ENCODE data around the gene SPTBN1.

The SPTBN1 gene

DNA sequence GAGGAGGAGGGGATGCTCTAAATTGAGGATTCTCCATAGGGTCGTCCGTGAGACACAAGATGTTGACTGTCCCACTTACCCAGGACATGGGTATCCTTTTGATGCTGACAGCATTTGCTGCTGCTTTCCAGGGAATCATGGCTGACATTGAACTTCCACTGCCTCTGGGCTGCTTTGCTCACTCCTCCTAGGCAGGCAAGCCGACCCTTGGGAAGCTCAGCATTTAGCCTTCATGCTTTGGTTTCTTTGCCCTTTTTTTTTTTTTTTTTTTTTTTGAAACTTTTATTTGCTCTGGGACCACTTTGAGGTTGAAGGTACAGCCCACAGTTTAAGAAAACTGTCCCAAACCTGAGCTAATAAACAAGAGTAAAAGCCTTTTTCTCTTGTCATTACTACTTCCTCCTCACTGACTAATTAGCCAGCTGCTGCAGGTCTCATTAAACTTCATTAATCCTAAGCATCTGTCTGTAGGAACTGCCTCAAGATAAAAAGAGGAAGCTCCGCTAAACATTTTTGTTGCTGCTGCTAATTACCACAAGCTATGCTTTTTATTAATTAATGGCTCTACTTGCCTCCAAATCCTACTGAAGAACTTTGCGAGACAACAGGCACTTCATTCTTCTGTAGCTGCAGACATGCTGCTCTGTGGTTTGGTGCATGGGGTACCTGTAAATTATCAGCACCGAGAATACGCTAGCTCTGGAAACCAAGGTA, 125.4 kb downstream of the SPTBN1 start:
- intact Hi-C loops (cut with DNase I) = no loop called here
- no peak for DNase-seq

DNA sequence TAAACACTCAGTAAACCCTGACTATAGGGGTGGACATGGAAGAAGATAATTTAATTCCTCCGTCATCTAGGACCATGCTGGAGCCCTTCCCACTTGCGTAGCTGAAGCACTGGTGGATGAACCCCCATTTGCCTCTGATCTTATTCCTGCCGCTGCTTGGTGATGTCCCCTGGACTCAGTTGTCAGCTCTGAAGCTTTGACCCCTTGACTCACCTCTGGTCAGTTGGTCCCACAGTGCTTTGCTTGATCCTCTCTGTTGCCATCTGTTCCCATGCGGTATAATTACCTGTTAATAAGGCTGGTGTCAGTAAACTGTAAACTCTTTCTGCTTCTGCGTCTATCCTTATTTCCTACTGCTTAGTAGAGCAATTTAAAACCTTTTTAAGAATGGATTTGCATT, 126.9 kb downstream of the SPTBN1 start:
- intact Hi-C loops (cut with DNase I) = no loop called here
- no peak for DNase-seq

DNA sequence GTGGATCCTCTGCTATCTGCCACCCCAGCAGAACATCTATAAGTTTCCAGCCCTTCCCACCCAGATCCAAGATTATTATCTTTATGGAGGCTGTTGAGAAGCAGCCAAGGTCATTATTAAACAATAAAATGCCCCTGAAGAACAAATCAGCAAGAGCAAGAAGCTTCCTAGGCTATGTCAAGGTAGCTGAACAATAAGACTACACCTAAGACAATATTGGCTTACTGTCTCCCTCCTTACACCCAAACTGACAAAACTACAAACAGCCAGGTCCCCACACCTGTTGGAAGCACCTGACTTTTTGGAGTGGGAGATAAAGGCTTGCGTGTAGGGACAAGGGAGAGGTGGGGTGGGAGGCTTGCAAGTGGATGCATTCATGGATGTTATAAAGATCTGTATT, 128.5 kb downstream of the SPTBN1 start:
- intact Hi-C loops (cut with DNase I) = no loop called here
- no peak for DNase-seq

DNA sequence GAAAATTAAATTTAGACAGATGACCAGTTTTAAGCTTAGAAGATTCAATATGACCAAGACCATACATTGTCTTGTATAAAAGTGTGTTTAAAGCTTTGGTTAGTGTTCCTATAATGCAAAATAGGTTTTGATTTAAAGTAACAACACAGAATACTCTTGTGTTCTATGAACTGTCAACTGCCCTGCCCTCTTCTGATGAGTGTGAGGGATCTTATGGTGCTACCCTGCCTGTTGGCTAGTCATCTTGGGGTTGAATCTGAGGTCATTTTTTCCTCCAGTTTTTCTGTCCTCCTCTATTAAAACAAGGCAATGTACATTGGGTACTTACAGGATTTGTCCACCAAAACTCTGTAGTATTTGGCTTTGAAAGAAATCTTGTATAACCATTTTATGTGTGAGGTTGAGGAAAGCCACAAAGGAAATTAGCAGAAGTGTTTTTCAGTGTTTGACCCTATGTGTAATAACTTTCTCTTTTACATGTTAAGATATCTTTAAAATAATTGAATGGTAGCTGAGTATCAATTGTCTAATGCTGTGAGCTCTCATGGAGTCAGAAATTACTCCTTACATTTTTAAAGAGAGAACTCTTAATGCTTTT, 129.1 kb downstream of the SPTBN1 start:
- no peak for DNase-seq
- intact Hi-C loops (cut with DNase I) = no loop called here

DNA sequence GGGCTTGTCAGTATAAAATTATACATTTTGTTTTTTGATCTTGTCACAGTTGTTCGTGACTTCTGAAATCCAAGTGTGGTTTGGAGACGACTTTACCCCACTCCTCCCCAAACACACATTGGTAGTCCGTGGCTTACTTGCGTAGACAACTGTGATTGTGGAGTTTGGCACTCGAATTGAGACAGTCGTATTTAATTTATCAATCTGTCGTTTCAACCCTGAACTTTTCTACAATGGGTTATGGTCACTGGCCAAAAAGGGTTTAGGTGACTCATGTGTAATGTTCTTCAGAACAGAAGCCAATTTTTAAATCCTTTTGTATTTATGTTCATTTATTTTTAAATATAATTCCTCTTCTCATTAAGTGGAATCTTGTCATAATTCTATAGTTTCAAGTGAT, 129.9 kb downstream of the SPTBN1 start:
- intact Hi-C loops (cut with DNase I) = no loop called here
- DNase-seq = no peak

DNA sequence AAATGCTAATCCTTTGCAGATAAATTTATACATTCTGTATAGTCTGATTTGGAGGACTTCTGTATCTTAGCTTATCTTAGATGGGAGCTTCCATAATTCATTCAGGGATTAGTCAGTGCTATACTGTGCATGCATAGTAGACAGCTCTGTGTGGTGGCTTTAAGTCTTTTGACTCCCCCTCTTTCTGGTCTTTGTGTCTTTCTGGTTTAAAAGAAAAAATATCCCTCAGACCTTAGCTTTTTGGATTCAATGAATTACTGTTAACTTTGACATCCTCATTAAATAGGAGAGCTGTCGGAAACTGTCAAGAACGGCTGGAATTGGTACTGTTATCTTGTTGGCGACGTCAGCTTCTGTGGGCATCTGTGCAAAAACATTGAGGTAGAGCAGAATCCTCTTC, 130.4 kb downstream of the SPTBN1 start:
- intact Hi-C loops (cut with DNase I) = no loop called here

DNA sequence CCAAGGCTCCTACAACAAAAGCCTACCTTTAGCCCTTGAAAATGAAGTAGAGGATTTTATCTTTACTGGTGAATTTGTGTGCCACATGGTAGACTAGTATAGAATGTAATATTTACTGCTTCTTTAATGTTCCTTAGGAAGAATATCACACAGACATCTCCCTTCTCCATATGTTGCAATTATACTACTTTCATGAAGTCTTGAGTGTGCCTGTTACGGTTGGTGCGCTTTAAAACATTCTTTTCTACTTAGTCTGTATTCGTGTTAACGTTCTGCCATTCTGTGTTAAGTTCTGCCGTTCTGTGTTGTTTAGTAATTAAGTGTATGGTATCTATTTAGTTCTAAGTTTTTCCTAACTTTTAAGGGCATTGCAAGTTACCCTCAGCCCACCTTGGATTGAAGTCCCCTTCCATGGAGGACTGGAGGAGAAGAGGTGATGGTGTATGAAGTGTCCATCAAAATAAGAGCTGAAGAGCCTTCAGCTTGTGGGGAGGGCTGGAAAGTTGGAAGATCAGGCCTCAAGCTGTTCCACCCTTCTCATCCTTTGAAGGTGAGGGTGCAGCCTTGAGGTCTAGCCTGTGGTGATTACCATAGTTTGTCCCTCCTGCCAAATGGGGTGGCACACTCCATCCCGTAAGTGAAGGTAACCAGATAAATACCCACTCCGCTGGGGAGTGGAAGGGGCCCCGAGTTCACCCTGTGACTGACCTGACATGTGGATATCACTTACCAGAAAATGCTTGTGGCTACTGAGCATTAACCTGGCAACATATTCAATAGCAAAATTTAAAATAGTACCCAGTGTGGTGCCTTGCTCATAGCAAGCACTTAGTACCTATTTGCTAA, 131.3 kb downstream of the SPTBN1 start:
- no peak for DNase-seq
- intact Hi-C loops (cut with DNase I) = no loop called here

More for the DNA sequence above, 130.4 kb downstream of the SPTBN1 start:
- no peak for DNase-seq

DNA sequence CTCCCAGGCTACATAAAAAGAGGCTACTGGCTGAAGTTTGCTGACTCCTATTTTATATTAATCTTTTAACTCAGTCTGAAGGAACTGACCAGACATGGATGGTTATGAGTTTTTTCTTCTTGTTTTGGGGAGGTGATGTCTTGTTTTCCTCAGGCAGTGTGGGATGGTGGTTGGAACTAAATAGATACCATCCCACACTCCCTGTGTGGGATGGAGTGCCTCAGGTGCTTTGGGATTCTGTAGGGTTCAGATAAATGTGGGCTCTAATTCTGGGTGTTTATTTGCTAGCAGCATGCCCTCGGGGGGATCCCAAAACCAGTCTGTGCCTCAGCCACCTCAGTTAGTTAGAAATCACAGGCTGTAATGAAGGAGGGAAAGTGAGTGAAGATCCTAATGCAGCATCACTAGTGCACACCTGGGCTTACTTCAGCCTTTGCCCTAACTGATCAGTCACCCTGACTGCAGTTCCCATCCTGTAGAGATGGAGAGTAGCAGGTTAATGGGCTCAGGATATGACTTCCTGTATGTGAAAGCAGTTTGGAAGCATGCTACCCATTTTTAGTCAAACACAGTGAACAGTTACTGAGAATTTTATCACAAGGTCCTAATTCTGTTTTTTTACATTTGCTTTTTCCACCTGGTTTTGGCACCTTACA, 132.2 kb downstream of the SPTBN1 start:
- DNase-seq = no peak
- intact Hi-C loops (cut with DNase I) = no loop called here

DNA sequence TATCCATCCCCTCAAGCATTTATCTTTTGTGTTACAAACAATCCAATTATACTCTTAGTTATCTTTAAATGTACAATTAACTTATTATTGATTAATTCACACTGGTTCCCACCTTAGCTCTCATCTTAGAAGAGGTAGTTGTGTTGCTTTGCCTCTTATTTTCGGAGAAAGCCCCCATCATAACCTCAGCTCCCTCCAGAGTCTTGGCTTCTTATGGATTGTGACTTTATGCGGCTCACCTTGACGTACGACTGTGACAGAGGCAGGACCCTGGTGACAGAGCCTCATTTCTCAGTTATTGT, 132.9 kb downstream of the SPTBN1 start:
- no peak for DNase-seq
- intact Hi-C loops (cut with DNase I) = no loop called here

DNA sequence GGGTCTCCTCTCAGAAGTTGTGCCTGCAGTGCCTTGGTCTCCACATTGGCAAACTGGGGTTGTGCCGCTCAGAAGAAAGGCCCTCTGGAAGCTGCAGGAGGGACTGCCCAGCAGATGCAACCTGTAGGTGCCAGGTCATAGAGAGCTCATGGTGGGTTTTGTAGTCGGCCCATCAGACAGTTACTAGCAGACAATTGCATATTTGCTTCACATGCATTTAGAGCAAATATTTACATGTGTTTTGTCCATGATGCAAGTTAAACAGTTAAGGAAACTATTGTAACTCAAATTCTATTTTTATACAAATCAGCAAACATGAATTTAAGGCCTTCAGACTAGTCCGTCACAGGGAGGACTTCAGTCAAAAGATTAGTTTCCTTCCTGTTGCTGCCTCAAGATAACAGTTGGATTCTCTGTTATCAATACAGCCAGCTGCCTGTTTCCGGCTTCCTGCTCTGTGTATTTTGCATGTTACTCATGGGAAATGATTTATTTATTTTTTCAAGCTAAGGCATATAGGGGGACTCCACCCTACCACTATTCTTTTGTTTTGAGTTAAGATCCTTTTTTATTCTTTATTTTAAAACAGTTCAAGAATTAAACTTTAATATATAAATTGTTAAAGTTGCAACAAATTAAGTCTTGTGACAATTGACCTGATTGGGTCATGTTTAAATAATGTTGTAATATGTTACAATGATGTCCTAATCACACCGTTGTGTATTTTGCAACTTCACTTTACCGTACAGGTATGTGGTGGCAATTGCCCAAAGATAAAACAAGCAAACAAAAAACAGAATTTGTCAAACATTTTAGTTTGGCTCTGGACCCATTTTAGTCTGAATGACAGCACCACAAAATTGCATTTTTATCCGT, 133.5 kb downstream of the SPTBN1 start:
- intact Hi-C loops (cut with DNase I) = no loop called here
- DNase-seq = no peak

DNA sequence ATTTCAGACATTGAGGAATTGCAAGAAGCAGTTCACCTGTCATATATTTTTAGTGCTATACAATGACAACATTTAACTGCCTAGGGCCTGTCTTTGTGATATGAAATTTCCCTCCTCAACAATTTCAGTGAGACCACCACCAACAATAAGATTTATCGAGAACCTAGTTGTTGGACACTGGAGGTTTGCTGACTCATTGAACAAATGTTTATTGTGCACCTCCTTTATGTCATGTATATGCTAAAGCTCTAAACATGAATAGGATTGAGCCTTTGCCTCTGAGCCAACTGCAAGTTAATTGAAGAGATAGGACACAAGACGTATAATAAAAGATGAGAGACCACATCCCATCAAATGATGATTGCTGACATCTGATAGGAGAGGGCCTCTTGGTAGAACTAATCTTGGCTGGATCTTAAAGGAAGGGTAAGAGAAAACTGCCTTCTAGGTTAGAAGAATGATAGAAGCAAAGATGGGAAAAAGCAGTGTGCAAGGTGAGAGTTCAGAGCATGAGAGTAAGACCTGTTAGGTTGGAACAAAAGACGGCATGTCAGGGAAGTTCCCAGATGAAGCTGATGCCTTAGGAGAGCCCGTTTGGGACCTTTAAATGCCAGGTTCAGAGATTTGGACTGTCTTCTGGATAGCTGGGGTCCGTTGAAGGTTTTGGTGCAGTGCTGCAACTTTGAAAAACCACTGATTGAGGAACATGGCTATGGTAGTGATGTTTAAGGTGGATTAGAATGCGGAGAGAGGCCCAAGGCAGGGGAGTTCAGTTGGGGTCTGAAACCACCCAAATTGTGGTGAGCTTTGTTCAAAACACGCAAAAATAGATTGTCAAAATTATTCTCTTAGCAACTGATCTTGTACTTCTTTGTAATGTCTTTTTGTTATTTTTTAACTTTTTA, 134.3 kb downstream of the SPTBN1 start:
- DNase-seq = no peak
- intact Hi-C loops (cut with DNase I) = no loop called here

DNA sequence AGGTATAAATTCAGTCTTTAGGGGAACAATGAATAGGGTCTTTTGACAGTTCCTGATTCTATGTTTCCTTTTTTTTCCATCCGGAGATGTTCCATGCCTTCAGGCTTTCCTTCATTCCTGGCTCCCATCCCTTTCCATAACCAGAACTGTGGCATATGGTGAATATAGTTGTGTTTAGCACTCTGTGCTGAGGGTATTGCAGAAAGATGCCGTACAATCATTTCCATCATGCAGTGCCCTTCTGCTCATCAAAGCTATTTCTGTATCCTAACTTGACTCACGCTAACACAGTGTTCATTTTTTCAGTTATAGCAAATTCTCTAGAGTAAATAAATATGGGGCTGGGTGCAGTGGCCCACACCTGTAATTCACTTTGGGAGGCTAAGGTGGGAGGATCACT, 135.4 kb downstream of the SPTBN1 start:
- intact Hi-C loops (cut with DNase I) = no loop called here
- no peak for DNase-seq

DNA sequence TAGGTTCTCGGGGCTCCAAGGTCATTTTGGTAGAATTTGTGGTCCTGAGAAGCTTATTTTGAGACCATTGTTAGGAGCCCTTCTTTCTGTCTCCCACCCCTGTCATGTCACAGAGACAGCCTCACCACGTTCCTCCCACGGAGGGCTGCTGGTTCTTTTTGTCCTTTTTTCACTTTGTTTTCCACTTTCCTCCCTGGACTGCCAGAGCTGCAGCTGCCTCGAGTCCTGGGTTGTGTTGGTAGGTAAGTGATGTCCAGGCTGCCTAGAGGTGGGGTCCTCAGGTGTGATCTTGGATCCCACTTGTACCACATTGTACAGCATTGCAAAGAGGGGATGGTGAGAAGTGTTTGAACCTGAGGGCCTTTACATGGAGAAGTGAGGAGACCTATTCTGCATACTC, 137.1 kb downstream of the SPTBN1 start:
- DNase-seq = no peak
- intact Hi-C loops (cut with DNase I) = no loop called here

DNA sequence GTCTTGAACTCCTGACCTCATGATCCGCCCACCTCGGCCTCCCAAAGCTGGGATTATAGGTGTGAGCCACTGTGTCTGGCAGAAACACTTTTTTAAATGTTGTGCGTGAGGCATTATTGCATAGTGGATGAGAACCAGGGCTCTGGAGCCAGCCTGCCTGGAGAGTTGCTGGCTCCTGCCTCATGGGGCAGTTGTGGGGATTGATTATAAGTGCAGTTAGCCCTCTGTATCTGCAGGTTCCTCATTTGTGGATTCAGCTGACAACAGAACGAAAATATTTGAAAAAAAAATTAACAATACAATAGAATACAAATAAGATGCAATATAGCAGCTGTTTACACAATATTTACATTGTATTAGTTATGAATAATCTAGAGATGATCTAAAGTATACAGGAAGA, 137.9 kb downstream of the SPTBN1 start:
- intact Hi-C loops (cut with DNase I) = no loop called here
- no peak for DNase-seq

DNA sequence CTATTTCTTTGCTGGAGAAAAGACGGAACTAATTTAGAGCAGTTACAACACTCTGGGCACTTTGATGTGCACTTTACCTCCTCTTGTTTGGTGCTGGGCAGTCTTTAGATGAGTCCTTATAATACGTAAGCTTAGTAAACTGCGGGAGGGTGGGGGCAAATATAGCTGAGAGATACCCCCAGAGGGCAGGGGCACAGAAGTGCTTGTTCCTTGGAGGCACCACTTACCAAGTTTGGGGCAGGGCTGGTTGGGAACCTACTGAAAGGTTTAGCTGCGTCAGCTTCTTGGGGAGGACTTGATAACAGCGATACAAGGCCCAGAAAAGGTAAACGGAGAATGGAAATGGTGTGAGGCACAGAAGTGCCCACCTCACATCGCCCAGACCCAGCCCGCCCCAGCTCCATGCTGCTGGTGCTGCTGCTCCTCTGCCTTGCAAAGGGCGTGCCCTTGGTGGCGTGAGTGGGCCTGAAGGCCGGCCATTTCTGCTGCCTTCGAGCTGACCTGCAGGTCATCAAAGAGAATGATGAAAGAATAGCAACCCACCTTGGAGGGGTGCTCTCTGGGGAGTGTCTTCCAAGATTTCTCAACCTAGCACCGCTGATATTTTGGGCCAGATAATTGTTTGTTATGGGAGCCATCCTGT, 139.2 kb downstream of the SPTBN1 start:
- intact Hi-C loops (cut with DNase I) = no loop called here
- DNase-seq = no peak

DNA sequence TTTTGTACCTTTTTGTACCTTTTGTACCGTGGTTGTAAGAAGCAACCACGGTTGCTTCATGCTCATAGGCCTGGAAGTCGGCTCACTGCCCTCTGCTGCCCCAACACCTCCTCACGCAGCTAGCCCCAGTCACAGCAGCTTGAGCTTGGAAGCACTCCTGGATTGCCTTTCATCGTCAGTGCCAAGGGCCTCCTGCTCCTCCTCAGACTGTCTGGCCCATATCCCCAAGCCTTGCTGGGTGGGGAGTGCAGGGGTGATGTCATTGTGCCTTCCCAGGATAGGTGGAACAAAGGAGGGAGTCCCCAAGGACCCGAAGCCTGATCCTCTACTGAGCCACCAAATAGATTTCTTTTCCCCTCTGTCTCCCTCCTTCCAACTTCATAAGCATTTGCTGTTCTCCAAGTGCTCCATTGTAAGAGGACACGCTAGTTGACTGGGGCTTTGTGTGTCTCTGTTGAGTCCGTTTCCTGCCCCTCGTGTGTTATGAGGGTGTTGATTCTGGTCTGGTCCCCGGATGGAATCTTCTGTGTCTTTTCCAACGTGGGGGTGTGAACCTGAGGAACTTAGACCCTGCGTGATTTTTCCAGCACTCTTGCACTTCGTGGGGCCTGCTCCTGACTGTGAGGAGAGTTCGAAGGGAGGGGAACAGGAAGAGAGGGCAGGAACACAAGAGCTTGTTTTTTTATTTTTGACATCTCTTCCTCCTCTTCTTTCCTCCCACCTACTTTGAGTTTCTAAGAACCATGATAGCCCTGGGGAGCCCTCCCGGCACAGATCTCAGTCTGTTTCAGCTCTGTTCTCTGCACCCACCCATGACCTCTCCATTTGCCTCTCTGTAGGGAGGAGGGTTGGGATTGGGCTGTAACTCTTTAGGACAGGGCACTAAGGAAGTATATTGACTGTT, 140.1 kb downstream of the SPTBN1 start:
- intact Hi-C loops (cut with DNase I) = no loop called here

DNA sequence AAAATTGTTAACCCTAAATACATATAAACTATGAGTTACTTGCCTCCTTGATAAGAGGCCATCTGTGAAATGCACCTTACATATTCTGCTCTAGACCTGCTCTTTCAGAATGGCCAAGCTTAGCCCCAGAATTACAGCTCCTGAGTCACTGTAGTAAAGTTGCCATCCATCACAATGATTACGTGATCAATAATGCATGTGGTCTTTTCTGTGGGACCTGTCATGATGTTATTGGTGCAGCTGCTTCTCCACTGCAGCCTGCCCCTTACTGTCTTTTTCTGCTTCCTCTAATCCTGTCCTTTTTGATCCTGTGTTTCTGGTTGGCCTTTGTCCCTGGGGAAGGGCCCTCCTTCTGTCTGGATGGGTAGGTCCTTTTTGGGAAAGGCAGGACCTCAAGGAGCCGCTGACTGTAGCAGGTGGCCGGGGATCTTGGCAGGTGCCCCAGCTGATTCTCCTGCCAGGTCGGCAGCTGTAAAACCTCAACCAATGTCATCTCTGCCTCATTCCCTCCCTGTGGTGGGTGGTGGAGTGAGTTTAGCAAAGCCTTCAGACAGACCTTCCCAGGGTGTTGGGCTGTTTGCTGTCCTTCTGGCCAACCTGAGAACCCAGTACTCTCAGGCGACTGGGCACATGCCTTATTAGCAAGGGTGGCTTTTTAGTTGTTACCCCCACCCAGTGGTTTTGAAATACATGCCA, 141.2 kb downstream of the SPTBN1 start:
- intact Hi-C loops (cut with DNase I) = no loop called here
- DNase-seq = no peak

More for the DNA sequence above, 140.1 kb downstream of the SPTBN1 start:
- no peak for DNase-seq

All from posterior cingulate gyrus (tissue), 11 donors.